ENCODE data around the gene KAZALD1. TPM values are rescaled to one million over a fixed set of nuclear protein-coding genes. Genes with fewer than 3 reads are reported as not detected.

The KAZALD1 gene
- total RNA-seq, 2 experiments from 2014 or later = 0.72 to 0.90 TPM

DNA sequence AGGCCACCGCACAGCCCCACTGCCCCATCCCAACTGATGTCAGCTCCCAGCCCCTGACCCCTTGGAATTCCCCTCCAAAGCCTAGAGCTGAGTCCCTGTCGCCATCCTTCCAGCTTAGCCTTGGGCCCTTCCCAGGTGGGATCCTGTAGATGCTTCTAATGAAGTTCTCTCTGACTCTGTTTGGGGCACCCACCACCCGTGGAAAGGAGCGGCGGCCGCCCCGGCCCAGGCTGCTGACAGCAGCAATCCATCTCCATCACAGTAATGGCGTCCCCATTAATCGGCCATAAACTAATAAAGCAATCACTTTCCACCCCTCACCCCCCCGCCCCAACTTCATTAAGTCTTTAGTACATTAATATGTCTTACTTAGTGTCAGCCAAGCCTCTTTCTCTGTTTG is 25.6 kb downstream of the KAZALD1 start:
- ChIA-PET CTCF (interaction anchor here (1.0 to 5.7 kb wide), 5 partner anchors 9 to 55 kb away, joined by 3 to 33 read pairs (median 3); no protein-coding TSS in a partner anchor), POLR2A (no interaction called here)
- Mint-ChIP-seq H3K27ac (no peak overlapping the region), H3K4me3 (no peak overlapping the region), H3K4me1 (ENCODE audit: low read depth) (no peaks in the 10 kb centered on the region), H3K27me3 (peaks cover 42% of the 10 kb centered on the region), H3K9me3 (no peaks in the 10 kb centered on the region), H3K36me3 (ENCODE audit: low read depth) (no peaks in the 10 kb centered on the region)
- TF ChIP-seq CTCF (IDR thresholded peaks at IDR 0.05) = no peak
- ATAC-seq (no peak), DNase-seq (no peak)
- intact Hi-C loops (cut with micrococcal nuclease) = no loop called here

DNA sequence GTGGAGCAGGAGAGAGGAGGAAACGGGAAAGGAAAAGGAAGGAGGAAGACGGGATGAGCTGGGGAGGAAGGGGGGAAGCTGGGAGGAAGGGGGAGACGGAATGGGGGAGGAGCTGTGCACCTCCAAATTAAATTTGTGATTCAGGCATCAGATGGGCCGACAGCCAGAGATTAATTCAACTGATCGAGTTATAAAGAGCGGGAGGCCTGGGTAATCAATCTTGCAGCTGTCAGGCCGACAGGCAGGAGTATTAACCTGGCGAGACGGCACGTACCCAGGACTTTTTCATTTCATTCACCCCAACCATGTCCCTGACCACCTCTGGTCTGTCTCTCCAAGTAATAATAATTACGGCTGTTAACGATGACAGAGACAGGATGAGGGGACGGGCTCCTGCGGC is 26.2 kb downstream of the KAZALD1 start:
- ATAC-seq (no peak), DNase-seq (no peak)
- TF ChIP-seq CTCF (IDR thresholded peaks at IDR 0.05) = no peak
- H3K36me3 Mint-ChIP-seq (ENCODE audit: low read depth) = no peaks in the 10 kb centered on the region
- no peaks in the 10 kb centered on the region for H3K9me3 Mint-ChIP-seq
- CTCF ChIA-PET = interaction anchor here (0.6 to 5.7 kb wide), 6 partner anchors 8 to 91 kb away, joined by 3 to 33 read pairs (median 4); no protein-coding TSS in a partner anchor
- no peaks in the 10 kb centered on the region for H3K4me1 Mint-ChIP-seq (ENCODE audit: low read depth)
- peaks cover 39% of the 10 kb centered on the region for H3K27me3 Mint-ChIP-seq
- intact Hi-C loops (cut with micrococcal nuclease) = no loop called here
- H3K27ac Mint-ChIP-seq = no peak overlapping the region
- no peak overlapping the region for H3K4me3 Mint-ChIP-seq
- POLR2A ChIA-PET = no interaction called here

DNA sequence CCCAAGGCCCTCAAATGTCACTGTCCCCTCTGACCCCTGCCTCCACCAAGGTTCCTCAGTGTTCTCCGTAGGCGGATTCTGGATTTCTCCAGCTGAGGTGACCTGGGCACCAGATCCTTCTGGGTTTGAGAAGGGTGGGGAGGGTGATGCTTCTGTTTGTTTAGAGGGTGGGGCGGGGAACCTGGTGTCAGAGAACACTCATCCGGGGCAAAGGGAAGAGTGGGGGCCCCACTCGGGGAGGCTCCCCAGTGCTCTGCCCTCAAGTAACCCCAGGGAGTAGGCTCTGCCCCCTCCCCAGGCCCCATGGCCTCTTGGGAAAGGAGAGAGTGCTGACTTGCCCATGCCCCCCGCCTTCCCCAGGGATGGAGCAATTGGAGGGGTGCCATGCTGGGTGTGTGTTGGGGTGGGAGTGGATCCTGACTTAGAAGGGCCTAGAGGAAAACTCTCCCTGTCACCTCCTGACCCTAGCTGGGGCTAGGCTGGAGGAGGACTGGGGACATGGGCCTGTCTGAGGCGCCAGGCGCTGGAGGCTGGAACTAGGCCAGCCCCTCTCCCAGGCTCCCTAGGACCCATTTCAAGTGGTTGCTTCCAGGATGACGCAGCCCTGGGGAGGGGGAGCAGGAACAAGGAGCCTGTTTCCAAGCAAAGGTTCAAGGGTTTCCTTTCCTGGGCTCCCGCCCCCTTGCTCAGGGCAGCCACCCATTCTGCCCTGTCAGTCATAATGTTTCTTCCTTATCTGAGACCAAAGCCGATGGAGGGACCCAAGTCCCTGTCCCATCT is 27.9 kb downstream of the KAZALD1 start:
- no peak for TF ChIP-seq CTCF (IDR thresholded peaks at IDR 0.05)
- no peak overlapping the region for H3K27ac Mint-ChIP-seq
- no peak for DNase-seq
- POLR2A ChIA-PET = no interaction called here
- peaks cover 34% of the 10 kb centered on the region for H3K27me3 Mint-ChIP-seq
- no peak overlapping the region for H3K4me3 Mint-ChIP-seq
- CTCF ChIA-PET = interaction anchor here (1.7 to 14.0 kb wide), 3 partner anchors 29 to 54 kb away, joined by 5 to 507 read pairs (median 24); no protein-coding TSS in a partner anchor
- H3K9me3 Mint-ChIP-seq = no peaks in the 10 kb centered on the region
- no peaks in the 10 kb centered on the region for H3K36me3 Mint-ChIP-seq (ENCODE audit: low read depth)
- intact Hi-C loops (cut with micrococcal nuclease) = no loop called here
- no peaks in the 10 kb centered on the region for H3K4me1 Mint-ChIP-seq (ENCODE audit: low read depth)
- ATAC-seq = no peak

GRCh38 chr10:101090597-101090996 is 28.8 kb downstream of the KAZALD1 start:
- peaks cover 32% of the 10 kb centered on the region for H3K27me3 Mint-ChIP-seq
- TF ChIP-seq CTCF (IDR thresholded peaks at IDR 0.05) = no peak
- no peak overlapping the region for H3K27ac Mint-ChIP-seq
- H3K4me3 Mint-ChIP-seq = no peak overlapping the region
- peaks cover under 1% of the 10 kb centered on the region for H3K4me1 Mint-ChIP-seq (ENCODE audit: low read depth)
- no peaks in the 10 kb centered on the region for H3K36me3 Mint-ChIP-seq (ENCODE audit: low read depth)
- ATAC-seq (no peak), DNase-seq (no peak)
- no peaks in the 10 kb centered on the region for H3K9me3 Mint-ChIP-seq
- POLR2A ChIA-PET = no interaction called here
- intact Hi-C loops (cut with micrococcal nuclease) = no loop called here
- CTCF ChIA-PET = interaction anchor here (2.0 to 14.0 kb wide), 3 partner anchors 11 to 71 kb away, joined by 7 to 507 read pairs (median 8); no protein-coding TSS in a partner anchor

All from activated CD8-positive, alpha-beta T cell treated with anti-CD3 and anti-CD28 coated beads for 36 hours (primary cell).